ENCODE measurements around the gene GAB2. TPM values are rescaled to one million over a fixed set of nuclear protein-coding genes. Genes with fewer than 3 reads are reported as not detected.

The GAB2 gene
- total and polyA plus RNA-seq, 2 of the 13 experiments (the other 11 are each of a cell fraction or from before 2014, with no cell fraction given) = 4.1 to 8.6 TPM

DNA sequence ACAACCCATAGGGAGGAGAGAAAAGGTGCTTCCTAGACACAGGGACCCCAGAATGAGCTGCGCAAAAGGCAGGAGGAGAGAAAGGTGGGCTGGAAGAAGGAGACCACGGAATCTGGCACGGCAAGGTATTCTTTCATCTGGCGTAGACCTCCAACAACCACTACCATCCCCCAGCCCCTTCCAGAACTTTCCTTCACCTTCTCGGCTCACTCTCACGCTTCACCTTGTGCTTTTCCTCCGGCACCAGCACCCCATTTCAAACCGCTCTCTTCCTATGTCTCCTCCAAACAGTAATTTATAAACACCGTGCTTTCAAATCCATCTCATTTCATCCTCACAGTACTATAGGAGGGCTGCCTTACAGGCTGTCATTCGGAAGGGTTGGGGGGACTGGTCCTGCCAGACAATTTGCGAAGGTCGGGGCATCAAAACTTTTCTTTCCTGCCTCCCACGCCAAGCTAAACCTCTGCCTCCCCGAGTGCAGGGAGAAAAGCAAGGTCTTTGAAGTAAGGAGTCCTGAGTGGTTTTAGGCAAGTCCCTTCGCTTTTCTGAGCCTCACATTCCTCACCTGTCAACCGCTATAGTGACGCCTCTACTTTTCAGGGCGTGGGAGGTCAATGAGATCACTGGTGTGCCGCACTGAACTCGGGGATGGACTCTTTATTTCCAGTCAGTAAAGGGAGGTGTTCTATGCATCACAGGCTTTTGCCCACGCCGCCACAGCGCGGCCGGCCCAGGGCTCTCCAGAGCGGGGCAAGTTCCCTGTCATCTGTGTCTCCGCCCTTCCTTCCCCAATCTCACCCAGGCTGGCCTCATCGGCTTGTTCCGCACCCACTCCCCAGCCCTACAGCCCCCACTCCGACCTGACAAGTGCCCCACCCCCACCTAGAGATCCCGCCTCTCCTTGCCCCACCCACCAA, 230.0 kb downstream of the GAB2 start:
- H3K4me2 ChIP-seq (ENCODE audit: low read depth, low read length) = peak overlapping the region; percentile 88
- ATAC-seq = peak; percentile 51
- H4K20me1 ChIP-seq (ENCODE audit: insufficient read depth, low read length) = no peaks in the 10 kb centered on the region
- peak overlapping the region; percentile 78 to 96 (median 86) for H3K4me3 ChIP-seq (replicated peaks in 1 of 3; ENCODE audit: insufficient read depth in 1 of 3, low read depth in 2 of 3, low read length in 3 of 3)
- no peak for DNase-seq (ENCODE audit: low spot score)
- H3K79me2 ChIP-seq (ENCODE audit: insufficient read depth, low read length) = peaks cover 13% of the 10 kb centered on the region
- POLR2A ChIA-PET = interaction anchor here (0.7 to 3.9 kb wide), 14 partner anchors 8 to 387 kb away, joined by 3 to 37 read pairs (median 5); partner anchors contain the start of genes ALG8, INTS4, NARS2 and NDUFC2
- 36% methylated on average over 26 of the region's 31 CpGs for WGBS (ENCODE audit: low lambda C conversion rate)
- no peak for FAIRE-seq
- CTCF ChIA-PET (ENCODE audit: low intra/inter-chr PET ratio, low total read pairs) = no interaction called here
- H3K9me3 ChIP-seq (ENCODE audit: low read length) = no peaks in the 10 kb centered on the region
- intact Hi-C loops (cut with micrococcal nuclease; ENCODE audit: unreplicated experiment) = loop anchor here (2.0 to 5.0 kb wide), 2 partner anchors 15 to 110 kb away; partner anchors contain the start of gene NDUFC2
- H3K27me3 ChIP-seq (ENCODE audit: control insufficient read depth in 1 of 2, insufficient read depth in 2 of 2, low read length in 2 of 2) = no peaks in the 10 kb centered on the region; a peak in 1 of 5 replicates
- peak overlapping the region; percentile 66 for H3K9ac ChIP-seq (ENCODE audit: insufficient read depth, low read depth, low read length)
- no peak overlapping the region for H2AFZ ChIP-seq (ENCODE audit: low read length)
- TSS peak; percentile 58 for BruUV-seq (replicated peaks)
- peaks cover 69% of the 10 kb centered on the region for H3K4me1 ChIP-seq (ENCODE audit: insufficient read depth, low read length)
- H3K36me3 ChIP-seq (replicated peaks in 1 of 2; ENCODE audit: control insufficient read depth in 1 of 2, insufficient read depth in 2 of 2, low read length in 2 of 2) = no peaks in the 10 kb centered on the region
- in situ Hi-C loops (cut with HindIII; ENCODE audit: extremely low pct_ligation_motif_present, low pct_unique_long_range_greater_than_20kb) = loop anchor here (5.0 kb wide), 1 partner anchor 45 kb away; no protein-coding TSS in a partner anchor
- H3K27ac ChIP-seq (ENCODE audit: extremely low read length, insufficient read depth, low read length) = peak overlapping the region; percentile 47
- TF ChIP-seq TRIM24 (CRISPR knock-in tag; IDR thresholded peaks at IDR 0.05) = no peak
- TF ChIP-seq FOXA1 (IDR thresholded peaks at IDR 0.05) = no peak
- no peak for TF ChIP-seq FOXA1 (CRISPR knock-in tag; IDR thresholded peaks at IDR 0.05)
- 0 out of 2 replicates have a peak, but pooled peaks have one; percentile 4 for TF ChIP-seq HDAC2 (CRISPR knock-in tag; IDR thresholded peaks at IDR 0.05)
- TF ChIP-seq FOXC1 (CRISPR knock-in tag; IDR thresholded peaks at IDR 0.05; ENCODE audit: borderline replicate concordance) = 0 out of 2 replicates have a peak, but pooled peaks have one; percentile 6
- TF ChIP-seq, protein P1, sequence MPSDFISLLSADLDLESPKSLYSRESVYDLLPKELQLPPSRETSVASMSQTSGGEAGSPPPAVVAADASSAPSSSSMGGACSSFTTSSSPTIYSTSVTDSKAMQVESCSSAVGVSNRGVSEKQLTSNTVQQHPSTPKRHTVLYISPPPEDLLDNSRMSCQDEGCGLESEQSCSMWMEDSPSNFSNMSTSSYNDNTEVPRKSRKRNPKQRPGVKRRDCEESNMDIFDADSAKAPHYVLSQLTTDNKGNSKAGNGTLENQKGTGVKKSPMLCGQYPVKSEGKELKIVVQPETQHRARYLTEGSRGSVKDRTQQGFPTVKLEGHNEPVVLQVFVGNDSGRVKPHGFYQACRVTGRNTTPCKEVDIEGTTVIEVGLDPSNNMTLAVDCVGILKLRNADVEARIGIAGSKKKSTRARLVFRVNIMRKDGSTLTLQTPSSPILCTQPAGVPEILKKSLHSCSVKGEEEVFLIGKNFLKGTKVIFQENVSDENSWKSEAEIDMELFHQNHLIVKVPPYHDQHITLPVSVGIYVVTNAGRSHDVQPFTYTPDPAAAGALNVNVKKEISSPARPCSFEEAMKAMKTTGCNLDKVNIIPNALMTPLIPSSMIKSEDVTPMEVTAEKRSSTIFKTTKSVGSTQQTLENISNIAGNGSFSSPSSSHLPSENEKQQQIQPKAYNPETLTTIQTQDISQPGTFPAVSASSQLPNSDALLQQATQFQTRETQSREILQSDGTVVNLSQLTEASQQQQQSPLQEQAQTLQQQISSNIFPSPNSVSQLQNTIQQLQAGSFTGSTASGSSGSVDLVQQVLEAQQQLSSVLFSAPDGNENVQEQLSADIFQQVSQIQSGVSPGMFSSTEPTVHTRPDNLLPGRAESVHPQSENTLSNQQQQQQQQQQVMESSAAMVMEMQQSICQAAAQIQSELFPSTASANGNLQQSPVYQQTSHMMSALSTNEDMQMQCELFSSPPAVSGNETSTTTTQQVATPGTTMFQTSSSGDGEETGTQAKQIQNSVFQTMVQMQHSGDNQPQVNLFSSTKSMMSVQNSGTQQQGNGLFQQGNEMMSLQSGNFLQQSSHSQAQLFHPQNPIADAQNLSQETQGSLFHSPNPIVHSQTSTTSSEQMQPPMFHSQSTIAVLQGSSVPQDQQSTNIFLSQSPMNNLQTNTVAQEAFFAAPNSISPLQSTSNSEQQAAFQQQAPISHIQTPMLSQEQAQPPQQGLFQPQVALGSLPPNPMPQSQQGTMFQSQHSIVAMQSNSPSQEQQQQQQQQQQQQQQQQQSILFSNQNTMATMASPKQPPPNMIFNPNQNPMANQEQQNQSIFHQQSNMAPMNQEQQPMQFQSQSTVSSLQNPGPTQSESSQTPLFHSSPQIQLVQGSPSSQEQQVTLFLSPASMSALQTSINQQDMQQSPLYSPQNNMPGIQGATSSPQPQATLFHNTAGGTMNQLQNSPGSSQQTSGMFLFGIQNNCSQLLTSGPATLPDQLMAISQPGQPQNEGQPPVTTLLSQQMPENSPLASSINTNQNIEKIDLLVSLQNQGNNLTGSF (CRISPR knock-in tag; IDR thresholded peaks at IDR 0.05) = no peak
- TF ChIP-seq, protein P2, sequence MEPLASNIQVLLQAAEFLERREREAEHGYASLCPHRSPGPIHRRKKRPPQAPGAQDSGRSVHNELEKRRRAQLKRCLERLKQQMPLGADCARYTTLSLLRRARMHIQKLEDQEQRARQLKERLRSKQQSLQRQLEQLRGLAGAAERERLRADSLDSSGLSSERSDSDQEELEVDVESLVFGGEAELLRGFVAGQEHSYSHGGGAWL (CRISPR knock-in tag; IDR thresholded peaks at IDR 0.05) = no peak
- no peak for TF ChIP-seq ZNF672 (CRISPR knock-in tag; IDR thresholded peaks at IDR 0.05)
- no peak for TF ChIP-seq CCDC6 (CRISPR knock-in tag; IDR thresholded peaks at IDR 0.05)
- TF ChIP-seq KAT7 (CRISPR knock-in tag; IDR thresholded peaks at IDR 0.05; ENCODE audit: borderline replicate concordance) = no peak
- TF ChIP-seq ZNF12 (CRISPR knock-in tag; IDR thresholded peaks at IDR 0.05) = no peak
- 0 out of 2 replicates have a peak, but pooled peaks have one; percentile 48 for TF ChIP-seq ZNF563 (CRISPR knock-in tag; IDR thresholded peaks at IDR 0.05)
- TF ChIP-seq KLF15 (CRISPR knock-in tag; IDR thresholded peaks at IDR 0.05; ENCODE audit: borderline replicate concordance) = no peak
- TF ChIP-seq ZBTB42 (CRISPR knock-in tag; IDR thresholded peaks at IDR 0.05) = no peak
- no peak; the same call in 1 of the 2 replicates for TF ChIP-seq HES4 (CRISPR knock-in tag; IDR thresholded peaks at IDR 0.05; ENCODE audit: borderline replicate concordance)
- 0 out of 2 replicates have a peak, but pooled peaks have one; percentile 5 for TF ChIP-seq ZNF430 (CRISPR knock-in tag; IDR thresholded peaks at IDR 0.05)
- TF ChIP-seq, protein P3, sequence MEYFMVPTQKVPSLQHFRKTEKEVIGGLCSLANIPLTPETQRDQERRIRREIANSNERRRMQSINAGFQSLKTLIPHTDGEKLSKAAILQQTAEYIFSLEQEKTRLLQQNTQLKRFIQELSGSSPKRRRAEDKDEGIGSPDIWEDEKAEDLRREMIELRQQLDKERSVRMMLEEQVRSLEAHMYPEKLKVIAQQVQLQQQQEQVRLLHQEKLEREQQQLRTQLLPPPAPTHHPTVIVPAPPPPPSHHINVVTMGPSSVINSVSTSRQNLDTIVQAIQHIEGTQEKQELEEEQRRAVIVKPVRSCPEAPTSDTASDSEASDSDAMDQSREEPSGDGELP (IDR thresholded peaks at IDR 0.05; ENCODE audit: borderline replicate concordance, low read depth) = no peak
- TF ChIP-seq ELF4 (CRISPR knock-in tag; IDR thresholded peaks at IDR 0.05; ENCODE audit: borderline replicate concordance) = no peak
